Thymus (tissue), 11 donors: ENCODE results near the gene UST. TPM values are rescaled to one million over a fixed set of nuclear protein-coding genes. Genes with fewer than 3 reads are reported as not detected.
"Not testable (repeated sequence)": the region's sequence is repeated elsewhere in the genome, so short reads cannot be mapped to it uniquely, and the experiment has no call there.

Experiments used
- DNase-seq, 9 donors: peaks; one replicate each; pipeline ENCODE4 v3.0.0-alpha.2; 2013; ENCODE audit warnings: low spot score in 9 of 9, low read depth in 6 of 9, missing footprints in 1 of 9
- H3K27ac ChIP-seq, 2 donors: one replicate each; pipeline ENCODE4 v1.5.1; 2013; ENCODE audit warnings: control low read depth in 1 of 2, low read depth in 1 of 2, low read length in 1 of 2, mild to moderate bottlenecking in 1 of 2, moderate library complexity in 1 of 2
- H3K27me3 ChIP-seq, 2 donors: one replicate each; pipeline ENCODE4 v1.5.1; 2013; ENCODE audit warnings: low read length in 1 of 2; ENCODE audit not compliant: control insufficient read depth in 2 of 2, insufficient read depth in 1 of 2
- H3K36me3 ChIP-seq, 2 donors: one replicate each; pipeline ENCODE4 v1.5.1; 2013; ENCODE audit warnings: low read length in 1 of 2, mild to moderate bottlenecking in 1 of 2, moderate library complexity in 1 of 2; ENCODE audit not compliant: control insufficient read depth in 2 of 2, insufficient read depth in 2 of 2
- H3K4me1 ChIP-seq, 2 donors: one replicate each; pipeline ENCODE4 v1.5.1; 2013; ENCODE audit warnings: low read length in 2 of 2; ENCODE audit not compliant: control insufficient read depth in 2 of 2, insufficient read depth in 2 of 2
- H3K4me3 ChIP-seq, 2 donors: one replicate each; pipeline ENCODE4 v1.5.1; 2013; ENCODE audit warnings: low read length in 2 of 2, control low read depth in 1 of 2, mild to moderate bottlenecking in 1 of 2
- H3K9me3 ChIP-seq, 2 donors: one replicate each; pipeline ENCODE4 v1.5.1; 2013; ENCODE audit warnings: low read length in 1 of 2, mild to moderate bottlenecking in 1 of 2; ENCODE audit not compliant: control insufficient read depth in 2 of 2, insufficient read depth in 1 of 2
- WGBS: extraction: QIAGEN DNeasy Blood & Tissue Kit; methylation state at CpG from one replicate; pipeline ENCODE4 v1.1.7; 2013; 5-methylcytosine and 5-hydroxymethylcytosine counted together
- polyA plus RNA-seq: library from polyadenylated mRNA; stranded (reverse); fragments of 200-250 nt; gene quantifications from one replicate; pipeline ENCODE4 v1.2.3, GENCODE V29; 2013
- total RNA-seq: library from RNA; stranded (reverse); fragments of 120-200 nt; gene quantifications from one replicate; pipeline ENCODE4 v1.2.4, GENCODE V29; 2013
- donor health status: healthy.

UST gene
- total and polyA plus RNA-seq, 2 donors: 6.3 to 8.0 TPM

DNA sequence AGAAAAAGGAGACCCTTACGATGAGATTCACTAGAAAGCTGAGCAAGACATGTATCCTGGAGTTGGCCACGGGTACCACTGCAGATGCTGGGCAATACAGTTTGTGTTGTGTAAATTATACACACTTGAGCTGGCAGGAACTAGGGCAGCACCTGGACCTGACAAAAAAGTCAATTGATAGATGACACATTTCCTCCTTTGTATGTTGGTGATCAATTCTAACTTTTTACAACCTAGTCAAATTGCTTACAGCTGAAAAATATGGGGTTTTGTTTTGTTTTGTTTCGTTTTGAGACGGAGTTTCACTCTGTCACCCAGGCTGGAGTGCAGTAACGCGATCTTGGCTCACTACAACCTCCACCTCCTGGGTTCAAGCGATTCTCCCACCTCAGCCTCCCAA is 108.9 kb downstream of the UST start:
- Histone ChIP-seq H3K27me3 (no peaks in the 10 kb centered on the region), H3K9me3 (no peaks in the 10 kb centered on the region), H3K36me3 (no peaks in the 10 kb centered on the region), H3K4me1 (peaks cover 0 to 2% of the 10 kb centered on the region in 2 donors), H3K27ac (no peak overlapping the region), H3K4me3 (no peak overlapping the region)
- DNase-seq: no peak
- 97% methylated on average over 7 of the region's 7 CpGs for WGBS

DNA sequence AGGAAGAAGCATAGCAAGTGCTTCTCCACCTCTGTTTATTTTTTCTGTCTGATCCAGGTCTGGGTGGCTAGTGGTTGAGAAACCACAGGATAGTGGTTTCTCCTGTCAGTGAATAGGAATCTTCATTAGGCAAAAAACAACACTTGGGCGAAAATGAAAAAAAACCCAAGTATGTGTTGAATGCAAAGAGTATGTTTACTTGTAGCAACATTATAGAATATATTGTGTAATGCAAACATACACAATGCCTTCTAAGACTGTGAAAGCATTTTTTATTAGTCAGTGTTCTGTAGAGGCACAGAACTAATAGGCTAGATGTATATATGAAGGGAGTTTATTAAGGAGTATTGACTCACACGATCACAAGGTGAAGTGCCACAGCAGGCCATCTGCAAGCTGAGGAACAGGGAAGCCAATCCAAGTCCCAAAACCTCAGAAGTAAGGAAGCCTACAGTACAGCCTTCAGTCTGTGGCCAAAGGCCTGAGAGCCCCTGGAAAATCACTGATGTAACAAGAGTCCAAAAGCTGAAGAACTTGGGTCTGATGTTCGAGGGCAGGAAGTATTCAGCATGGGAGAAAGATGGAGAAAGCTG is 111.1 kb downstream of the UST start:
- Histone ChIP-seq H3K27ac (no peak overlapping the region), H3K4me1 (no peaks in the 10 kb centered on the region), H3K4me3 (no peak overlapping the region), H3K27me3 (no peaks in the 10 kb centered on the region), H3K9me3 (no peaks in the 10 kb centered on the region), H3K36me3 (no peaks in the 10 kb centered on the region)
- no peak for DNase-seq
- 81% methylated on average over 3 of the region's 3 CpGs for whole genome bisulfite sequencing

- H3K4me3 ChIP-seq, H3K27ac ChIP-seq, H3K36me3 ChIP-seq, H3K4me1 ChIP-seq, DNase-seq, H3K9me3 ChIP-seq, H3K27me3 ChIP-seq: not testable (repeated sequence)
- WGBS: 90% methylated on average over 16 of the region's 16 CpGs
Measured at GRCh38 chr6:148864132-148864531, 117.3 kb downstream of the UST start.

GRCh38 chr6:148864941-148865340 is 118.1 kb downstream of the UST start:
- DNase-seq: no peak
- H3K9me3 ChIP-seq: no peaks in the 10 kb centered on the region
- no peaks in the 10 kb centered on the region for H3K27me3 ChIP-seq
- WGBS: 77% methylated on average over 5 of the region's 5 CpGs
- no peaks in the 10 kb centered on the region for H3K36me3 ChIP-seq
- H3K4me1 ChIP-seq: peaks cover 0 to 3% of the 10 kb centered on the region in 2 donors
- no peak overlapping the region for H3K27ac ChIP-seq
- H3K4me3 ChIP-seq: no peak overlapping the region

DNA sequence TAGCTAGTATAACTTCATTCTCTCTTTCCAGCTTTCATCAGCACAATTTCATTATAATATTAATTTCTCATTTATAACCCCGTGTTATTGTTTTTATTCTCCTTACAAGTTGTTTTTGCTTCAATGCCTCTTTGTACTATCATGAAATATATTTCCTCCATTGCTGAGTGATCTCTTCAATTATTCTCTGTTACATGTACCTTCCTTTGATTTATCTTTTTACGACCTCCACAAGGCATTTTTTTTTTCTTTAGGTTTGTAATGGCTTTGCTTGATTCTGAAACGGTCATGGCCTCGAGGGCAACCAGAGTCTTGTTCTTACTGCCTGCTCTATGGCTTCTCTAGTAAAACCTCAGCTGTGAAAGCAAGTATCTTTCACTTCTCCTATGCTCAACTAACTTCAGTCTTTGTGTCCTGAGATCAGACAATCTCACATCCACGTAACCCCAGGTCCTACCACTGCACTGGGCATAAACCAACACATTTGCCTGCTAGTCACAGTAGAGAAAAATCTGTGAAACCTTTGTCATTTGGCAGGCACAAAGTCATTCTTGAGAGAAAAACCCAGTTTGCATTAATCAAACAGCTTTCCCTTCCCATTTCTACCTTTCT is 119.9 kb downstream of the UST start:
- H3K27ac ChIP-seq: no peak overlapping the region
- 93% methylated on average over 5 of the region's 5 CpGs for WGBS

DNA sequence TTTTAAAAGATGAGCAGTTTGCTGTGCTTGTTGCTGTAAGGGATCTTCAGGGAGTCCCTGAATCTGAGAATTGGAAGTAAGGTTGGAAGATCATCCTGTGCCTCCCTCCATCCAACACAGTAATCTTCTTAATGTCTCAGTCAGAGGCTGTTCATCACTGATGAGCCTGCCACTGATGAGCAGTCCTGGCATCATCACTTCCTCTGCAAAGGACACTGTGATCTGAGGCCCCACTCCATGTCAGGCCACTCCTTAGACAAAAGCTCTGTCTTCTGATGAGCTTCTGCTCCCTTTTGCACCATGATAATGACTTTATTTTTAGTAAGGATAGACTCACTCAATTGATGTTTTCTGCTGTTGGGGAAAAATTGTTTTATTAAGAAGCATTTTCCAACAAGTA is 121.0 kb downstream of the UST start:
- H3K4me3 ChIP-seq: no peak overlapping the region
- H3K27me3 ChIP-seq: no peaks in the 10 kb centered on the region
- peaks cover 3 to 4% of the 10 kb centered on the region in 2 donors for H3K4me1 ChIP-seq
- DNase-seq: no peak
- no peaks in the 10 kb centered on the region for H3K36me3 ChIP-seq
- no peaks in the 10 kb centered on the region for H3K9me3 ChIP-seq
- no peak overlapping the region for H3K27ac ChIP-seq

More for the DNA sequence above, 119.9 kb downstream of the UST start:
- Histone ChIP-seq H3K27me3 (no peaks in the 10 kb centered on the region), H3K36me3 (no peaks in the 10 kb centered on the region), H3K9me3 (no peaks in the 10 kb centered on the region), H3K4me1 (peaks cover 3 to 4% of the 10 kb centered on the region in 2 donors), H3K4me3 (no peak overlapping the region)
- DNase-seq: no peak

GRCh38 chr6:148868314-148868713 is 121.5 kb downstream of the UST start:
- Histone ChIP-seq H3K4me3 (no peak overlapping the region), H3K27me3 (no peaks in the 10 kb centered on the region), H3K4me1 (peaks cover 3 to 5% of the 10 kb centered on the region in 2 donors), H3K9me3 (no peaks in the 10 kb centered on the region), H3K36me3 (no peaks in the 10 kb centered on the region), H3K27ac (no peak overlapping the region)
- WGBS: 95% methylated on average over 5 of the region's 5 CpGs
- no peak for DNase-seq

DNA sequence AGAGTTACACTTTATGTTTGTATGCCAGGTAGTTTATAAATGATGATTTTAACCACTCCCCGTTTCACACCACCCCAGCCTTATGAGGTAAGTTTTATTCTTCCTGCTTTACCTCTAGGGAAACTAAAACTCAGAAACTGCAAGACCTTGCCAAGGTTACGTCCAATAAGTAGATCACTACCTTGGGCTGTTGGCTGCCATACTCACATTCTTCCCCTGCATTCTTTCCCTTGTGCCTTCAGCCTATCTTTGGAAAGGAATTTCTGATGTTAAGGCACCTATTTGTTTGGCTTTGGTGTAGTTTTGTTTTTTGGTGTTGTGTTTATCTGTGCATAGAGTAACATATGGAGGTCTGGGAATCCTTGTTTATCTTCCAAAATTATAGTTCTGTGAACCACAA is 122.1 kb downstream of the UST start:
- Histone ChIP-seq H3K27me3 (no peaks in the 10 kb centered on the region), H3K9me3 (no peaks in the 10 kb centered on the region), H3K4me3 (no peak overlapping the region), H3K4me1 (peaks cover 3 to 9% of the 10 kb centered on the region in 2 donors), H3K36me3 (no peaks in the 10 kb centered on the region), H3K27ac (no peak overlapping the region)
- 96% methylated on average over 2 of the region's 2 CpGs for WGBS
- DNase-seq: no peak

GRCh38 chr6:148869585-148869984 is 122.8 kb downstream of the UST start:
- 95% methylated on average over 7 of the region's 7 CpGs for WGBS
- H3K27me3 ChIP-seq: no peaks in the 10 kb centered on the region
- no peak overlapping the region for H3K27ac ChIP-seq
- H3K9me3 ChIP-seq: no peaks in the 10 kb centered on the region
- H3K4me3 ChIP-seq: no peak overlapping the region
- peaks cover 3 to 9% of the 10 kb centered on the region in 2 donors for H3K4me1 ChIP-seq
- DNase-seq: no peak
- H3K36me3 ChIP-seq: no peaks in the 10 kb centered on the region
